Trophoblast cell (in vitro differentiated cells and primary cell): ENCODE measurements around the gene RAB18.

ENCODE experiments used
- DNase-seq, 2 donors: peaks; one replicate each; pipeline ENCODE4 v3.0.0-alpha.2; 2016
- H2AFZ ChIP-seq: 2 replicates; pipeline ENCODE4 v1.6.1; 2013; ENCODE audit warnings: low read length, moderate library complexity, mild to moderate bottlenecking; ENCODE audit not compliant: insufficient read depth, poor library complexity
- H2AK5ac ChIP-seq: 2 replicates; pipeline ENCODE4 v1.6.1; 2013; ENCODE audit warnings: mild to moderate bottlenecking, low read length
- H2BK120ac ChIP-seq: 2 replicates; pipeline ENCODE4 v1.6.1; 2013; ENCODE audit warnings: low read length, mild to moderate bottlenecking, moderate library complexity; ENCODE audit not compliant: insufficient read depth, poor library complexity
- H2BK12ac ChIP-seq: 2 replicates; pipeline ENCODE4 v1.6.1; 2013; ENCODE audit warnings: mild to moderate bottlenecking, low read length, moderate library complexity
- H2BK5ac ChIP-seq: 2 replicates; pipeline ENCODE4 v1.6.1; 2013; ENCODE audit warnings: low read length, low read depth, moderate library complexity, mild to moderate bottlenecking; ENCODE audit not compliant: poor library complexity
- H3K14ac ChIP-seq: 2 replicates; pipeline ENCODE4 v1.6.1; 2013; ENCODE audit warnings: mild to moderate bottlenecking, low read length
- H3K18ac ChIP-seq: 2 replicates; pipeline ENCODE4 v1.6.1; 2013; ENCODE audit warnings: mild to moderate bottlenecking, low read length
- H3K23ac ChIP-seq: 2 replicates; pipeline ENCODE4 v1.6.1; 2013; ENCODE audit warnings: low read length
- H3K27ac ChIP-seq: 2 replicates; pipeline ENCODE4 v1.5.1; 2013; ENCODE audit warnings: low read depth, mild to moderate bottlenecking, inconsistent platforms, low read length, moderate library complexity
- H3K27me3 ChIP-seq: 2 replicates; pipeline ENCODE4 v1.6.1; 2013; ENCODE audit warnings: inconsistent platforms, mild to moderate bottlenecking, low read length, moderate library complexity; ENCODE audit not compliant: insufficient read depth
- H3K36me3 ChIP-seq, 2 experiments: 1 replicate in 1 of 2; 2 replicates in 1 of 2; pipeline ENCODE4 v1.6.1; 2013; ENCODE audit warnings: low read length in 2 of 2, mild to moderate bottlenecking in 2 of 2, moderate library complexity in 1 of 2; ENCODE audit not compliant: insufficient read depth in 2 of 2, control insufficient read depth in 1 of 2
- H3K4ac ChIP-seq: 2 replicates; pipeline ENCODE4 v1.6.1; 2013; ENCODE audit warnings: low read depth, mild to moderate bottlenecking, low read length, moderate library complexity
- H3K4me1 ChIP-seq, 2 experiments: 1 replicate in 1 of 2; 2 replicates in 1 of 2; pipeline ENCODE4 v1.6.1; 2013; ENCODE audit warnings: low read length in 2 of 2, mild to moderate bottlenecking in 2 of 2, moderate library complexity in 1 of 2; ENCODE audit not compliant: insufficient read depth in 2 of 2, control insufficient read depth in 1 of 2
- H3K4me2 ChIP-seq: 2 replicates; pipeline ENCODE4 v1.6.1; 2013; ENCODE audit warnings: inconsistent platforms, mild to moderate bottlenecking, low read length, moderate library complexity
- H3K4me3 ChIP-seq: 2 replicates; pipeline ENCODE4 v1.5.1; 2013; ENCODE audit warnings: mild to moderate bottlenecking, low read depth, low read length, inconsistent platforms
- H3K79me1 ChIP-seq: one replicate; pipeline ENCODE4 v1.6.1; 2013; ENCODE audit warnings: low read length
- H3K79me2 ChIP-seq: 2 replicates; pipeline ENCODE4 v1.6.1; 2013; ENCODE audit warnings: low read length, mild to moderate bottlenecking; ENCODE audit not compliant: control insufficient read depth, insufficient read depth, poor library complexity
- H3K9ac ChIP-seq: 2 replicates; pipeline ENCODE4 v1.6.1; 2013; ENCODE audit warnings: mild to moderate bottlenecking, low read length
- H3K9me3 ChIP-seq: 2 replicates; pipeline ENCODE4 v1.6.1; 2013; ENCODE audit warnings: low read depth, mild to moderate bottlenecking, control low read depth, inconsistent platforms, low read length; ENCODE audit not compliant: insufficient read depth
- H4K12ac ChIP-seq: 2 replicates; pipeline ENCODE4 v1.6.1; 2013; ENCODE audit warnings: low read depth, mild to moderate bottlenecking, low read length, moderate library complexity
- H4K8ac ChIP-seq: 2 replicates; pipeline ENCODE4 v1.6.1; 2013; ENCODE audit warnings: low read depth, mild to moderate bottlenecking, low read length, moderate library complexity
- H4K91ac ChIP-seq: one replicate; pipeline ENCODE4 v1.6.1; 2013; ENCODE audit warnings: low read depth, mild to moderate bottlenecking, low read length, moderate library complexity
- WGBS: extraction: QIAGEN DNeasy Blood & Tissue Kit; methylation state at CpG from one replicate; pipeline ENCODE4 v1.1.7; 2013; ENCODE audit warnings: missing lambda C conversion rate; ENCODE audit not compliant: insufficient read length, insufficient coverage; ENCODE audit errors: extremely low coverage; 5-methylcytosine and 5-hydroxymethylcytosine counted together

The RAB18 gene

GRCh38 chr10:27482984-27483956 lies 20.8 kb upstream of the RAB18 start:
- no peak overlapping the region for H2BK12ac ChIP-seq
- no peaks in the 10 kb centered on the region for H3K9me3 ChIP-seq
- H3K9ac ChIP-seq: no peak overlapping the region
- WGBS: no CpG with 5 or more reads among the region's 10 CpGs
- H3K4me1 ChIP-seq: no peaks in the 10 kb centered on the region
- no peak overlapping the region for H3K4me2 ChIP-seq
- H3K23ac ChIP-seq: no peak overlapping the region
- H3K79me1 ChIP-seq: no peaks in the 10 kb centered on the region
- H3K79me2 ChIP-seq: no peaks in the 10 kb centered on the region
- H4K12ac ChIP-seq: no peak overlapping the region
- no peak overlapping the region for H3K4ac ChIP-seq
- H4K91ac ChIP-seq: no peak overlapping the region
- no peak overlapping the region for H2BK120ac ChIP-seq
- no peak overlapping the region for H3K27ac ChIP-seq
- peak in 1 of 2 donors; percentile 34 for DNase-seq
- no peak overlapping the region for H4K8ac ChIP-seq
- no peak overlapping the region for H3K18ac ChIP-seq
- H3K27me3 ChIP-seq: no peaks in the 10 kb centered on the region
- H2AK5ac ChIP-seq: no peak overlapping the region
- H2AFZ ChIP-seq: no peak overlapping the region
- H2BK5ac ChIP-seq: no peak overlapping the region
- no peak overlapping the region for H3K14ac ChIP-seq
- H3K36me3 ChIP-seq: no peaks in the 10 kb centered on the region
- no peak overlapping the region for H3K4me3 ChIP-seq

DNA sequence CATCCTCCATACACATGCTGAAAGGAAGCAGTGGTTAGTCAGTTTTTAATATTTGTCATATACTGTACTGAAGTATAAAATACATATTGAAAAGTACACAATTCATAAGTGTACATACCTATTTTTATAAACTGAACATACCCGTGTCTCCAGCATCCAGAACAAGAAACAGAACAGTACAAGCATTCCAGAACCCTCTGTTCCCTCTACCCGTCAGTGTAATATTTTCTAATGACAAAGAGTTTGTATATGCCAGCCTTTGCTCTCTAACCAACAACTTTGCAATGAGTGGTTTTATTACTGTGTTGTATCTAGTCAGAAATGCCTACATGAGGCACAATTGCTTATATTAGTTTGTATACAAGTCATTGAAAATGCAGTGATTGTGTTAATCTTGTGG lies 18.7 kb upstream of the RAB18 start:
- Histone ChIP-seq H4K8ac (no peak overlapping the region), H3K14ac (no peak overlapping the region), H3K23ac (no peak overlapping the region), H3K79me2 (no peaks in the 10 kb centered on the region), H3K27me3 (no peaks in the 10 kb centered on the region), H3K4me2 (no peak overlapping the region), H3K27ac (no peak overlapping the region), H2AFZ (no peak overlapping the region), H2BK120ac (no peak overlapping the region), H2AK5ac (no peak overlapping the region), H2BK5ac (no peak overlapping the region), H3K18ac (no peak overlapping the region), H3K9me3 (no peaks in the 10 kb centered on the region), H3K4me3 (no peak overlapping the region), H3K4me1 (no peaks in the 10 kb centered on the region), H4K12ac (no peak overlapping the region), H3K79me1 (no peaks in the 10 kb centered on the region), H2BK12ac (no peak overlapping the region), H3K36me3 (no peaks in the 10 kb centered on the region), H3K9ac (no peak overlapping the region), H3K4ac (no peak overlapping the region), H4K91ac (no peak overlapping the region)
- no peak for DNase-seq
- no CpG with 5 or more reads among the region's 2 CpGs for WGBS

- Histone ChIP-seq H3K4me2 (no peak overlapping the region), H2AK5ac (no peak overlapping the region), H2BK5ac (no peak overlapping the region), H3K9me3 (no peaks in the 10 kb centered on the region), H2BK12ac (no peak overlapping the region), H3K4ac (no peak overlapping the region), H3K79me2 (no peaks in the 10 kb centered on the region), H3K36me3 (no peaks in the 10 kb centered on the region), H3K23ac (no peak overlapping the region), H3K9ac (no peak overlapping the region), H3K4me1 (no peaks in the 10 kb centered on the region), H4K8ac (no peak overlapping the region), H4K12ac (no peak overlapping the region), H2AFZ (no peak overlapping the region), H3K27me3 (no peaks in the 10 kb centered on the region), H4K91ac (no peak overlapping the region), H3K18ac (no peak overlapping the region), H3K4me3 (no peak overlapping the region), H3K27ac (no peak overlapping the region), H3K79me1 (no peaks in the 10 kb centered on the region), H2BK120ac (no peak overlapping the region), H3K14ac (no peak overlapping the region)
- WGBS: no CpG with 5 or more reads among the region's 2 CpGs
- no peak for DNase-seq
Observed at GRCh38 chr10:27485986-27486385, 18.1 kb upstream of the RAB18 start.

GRCh38 chr10:27490807-27491206 lies 13.3 kb upstream of the RAB18 start:
- Histone ChIP-seq H3K36me3 (no peaks in the 10 kb centered on the region), H3K9me3 (no peaks in the 10 kb centered on the region), H3K14ac (no peak overlapping the region), H2BK5ac (no peak overlapping the region), H2AK5ac (no peak overlapping the region), H3K4ac (no peak overlapping the region), H3K9ac (no peak overlapping the region), H3K79me2 (no peaks in the 10 kb centered on the region), H3K4me2 (no peak overlapping the region), H3K23ac (no peak overlapping the region), H2BK120ac (no peak overlapping the region), H3K4me1 (no peaks in the 10 kb centered on the region), H4K8ac (no peak overlapping the region), H2AFZ (no peak overlapping the region), H3K27me3 (no peaks in the 10 kb centered on the region), H3K27ac (no peak overlapping the region), H2BK12ac (no peak overlapping the region), H3K79me1 (no peaks in the 10 kb centered on the region), H4K91ac (no peak overlapping the region), H4K12ac (no peak overlapping the region), H3K18ac (no peak overlapping the region), H3K4me3 (no peak overlapping the region)
- no peak for DNase-seq
- no CpG with 5 or more reads among the region's 1 CpG for WGBS
